B cell (primary cell): ENCODE measurements around the gene FOXO1. TPM values are rescaled to one million over a fixed set of nuclear protein-coding genes. Genes with fewer than 3 reads are reported as not detected.

ENCODE experiments used
- ATAC-seq: fragments of 200-7000 bp; cut with Tn5 transposase; one replicate; pipeline ENCODE4 v1.10.0; 2021; ENCODE audit warnings: low read depth, mild to moderate bottlenecking, moderate number of reproducible peaks, moderate library complexity
- CTCF ChIA-PET: fragments of 350-600 bp; sonication (Branson Sonifier 250); formaldehyde crosslinking; loops from one replicate; lab custom pipeline; 2021; ENCODE audit warnings: antibody characterized with exemption, inconsistent platforms; lab: Charles Lee
- POLR2A ChIA-PET: fragments of 350-600 bp; sonication (Branson Sonifier 250); formaldehyde crosslinking; loops from one replicate; lab custom pipeline; 2021; ENCODE audit warnings: antibody characterized with exemption; lab: Charles Lee
- DNase-seq: peaks from one replicate; pipeline ENCODE4 v3.0.0; 2013
- H2AFZ ChIP-seq: 2 replicates; pipeline ENCODE4 v1.6.1; 2012; ENCODE audit warnings: mild to moderate bottlenecking, low read depth, low read length; ENCODE audit not compliant: insufficient read depth, poor library complexity, severe bottlenecking
- H3K27ac ChIP-seq, 2 donors: 1 replicate in 1 of 2; 2 replicates in 1 of 2; pipeline ENCODE4 v1.5.1; 2012 to 2013; ENCODE audit warnings: low read length in 2 of 2, mild to moderate bottlenecking in 2 of 2, moderate library complexity in 1 of 2
- H3K27me3 ChIP-seq, 4 experiments: fragments of 200-600 bp in 1 of 4; sonication (generic) in 1 of 4; replicated peaks in 1 of 4; 1 replicate in 2 of 4; 2 replicates in 2 of 4; pipeline versions ENCODE4 v1.6.1 to v1.7.0; 2013 to 2016; ENCODE audit warnings: low read length in 3 of 4, mild to moderate bottlenecking in 2 of 4, mixed read lengths in 1 of 4, moderate library complexity in 1 of 4; ENCODE audit not compliant: insufficient read depth in 4 of 4, control insufficient read depth in 3 of 4; ENCODE audit errors: control extremely low read depth in 1 of 4
- H3K36me3 ChIP-seq, 2 experiments: replicated peaks in 1 of 2; 1 replicate in 1 of 2; 2 replicates in 1 of 2; pipeline versions ENCODE4 v1.6.1 to v1.7.1; 2013; ENCODE audit warnings: low read length in 1 of 2; ENCODE audit not compliant: insufficient read depth in 2 of 2, control insufficient read depth in 1 of 2; ENCODE audit errors: control extremely low read depth in 1 of 2, extremely low read depth in 1 of 2
- H3K4me1 ChIP-seq, 2 donors: fragments of 200-600 bp in 1 of 2; sonication (generic) in 1 of 2; 1 replicate in 1 of 2; 2 replicates in 1 of 2; pipeline versions ENCODE4 v1.5.1 to v1.6.1; 2013 to 2017; ENCODE audit warnings: low read length in 2 of 2; ENCODE audit not compliant: control insufficient read depth in 2 of 2, insufficient read depth in 2 of 2
- H3K4me2 ChIP-seq: replicated peaks from 2 replicates; pipeline ENCODE3; 2012; ENCODE audit warnings: mild to moderate bottlenecking, low read depth, low read length; ENCODE audit not compliant: poor library complexity, severe bottlenecking
- H3K4me3 ChIP-seq, 5 experiments: fragments of 200-600 bp in 1 of 5; sonication (generic) in 1 of 5; 1 replicate in 3 of 5; 2 replicates in 2 of 5; pipeline versions ENCODE4 v1.5.1 to v1.7.0; 2011 to 2016; ENCODE audit warnings: low read length in 4 of 5, mild to moderate bottlenecking in 4 of 5, low read depth in 2 of 5, control low read depth in 1 of 5, moderate library complexity in 1 of 5; ENCODE audit not compliant: insufficient read depth in 1 of 5; ENCODE audit errors: control extremely low read depth in 1 of 5, extremely low read depth in 1 of 5
- H3K79me2 ChIP-seq: fragments of 200-600 bp; sonication (generic); one replicate; pipeline ENCODE4 v1.6.0; 2016; ENCODE audit warnings: low read length; ENCODE audit not compliant: control insufficient read depth, insufficient read depth
- H3K9ac ChIP-seq: fragments of 200-600 bp; sonication (generic); 2 replicates; pipeline ENCODE4 v1.6.1; 2017; ENCODE audit warnings: mild to moderate bottlenecking, low read length, moderate library complexity
- H3K9me3 ChIP-seq, 3 donors: one replicate each; pipeline versions ENCODE4 v1.6.1 to v1.7.1; 2013; ENCODE audit warnings: low read length in 2 of 3; ENCODE audit not compliant: control insufficient read depth in 2 of 3, insufficient read depth in 1 of 3; ENCODE audit errors: control extremely low read depth in 1 of 3
- H4K20me1 ChIP-seq: 2 replicates; pipeline ENCODE4 v1.6.0; 2012; ENCODE audit warnings: mild to moderate bottlenecking, low read length; ENCODE audit not compliant: insufficient read depth, control insufficient read depth, poor library complexity, severe bottlenecking
- H3K27ac Mint-ChIP-seq: one replicate; pipeline ENCODE4 v1.8.0; 2021; ENCODE audit warnings: mixed read lengths
- H3K27me3 Mint-ChIP-seq: one replicate; pipeline ENCODE4 v1.8.0; 2021; ENCODE audit warnings: mixed read lengths
- H3K4me1 Mint-ChIP-seq: one replicate; pipeline ENCODE4 v1.8.0; 2021; ENCODE audit warnings: mixed read lengths
- H3K4me3 Mint-ChIP-seq: one replicate; pipeline ENCODE4 v1.8.0; 2021; ENCODE audit warnings: mixed read lengths
- H3K9me3 Mint-ChIP-seq: one replicate; pipeline ENCODE4 v1.8.0; 2022; ENCODE audit warnings: mixed read lengths; ENCODE audit not compliant: insufficient read depth
- CTCF ChIP-seq: fragments of 200-600 bp; IDR thresholded peaks from one replicate; pipeline ENCODE4 v1.8.0; 2022; ENCODE audit warnings: antibody characterized with exemption, mild to moderate bottlenecking
- EZH2 ChIP-seq: IDR thresholded peaks from 2 replicates; pipeline ENCODE4 v1.6.1; 2012; ENCODE audit warnings: borderline replicate concordance, low read depth, mild to moderate bottlenecking, moderate library complexity, low read length; ENCODE audit not compliant: insufficient read depth, poor library complexity, severe bottlenecking
- WGBS: methylation state at CpG from one replicate; pipeline ENCODE4 v1.1.5; 2013; ENCODE audit warnings: missing lambda C conversion rate; ENCODE audit not compliant: insufficient coverage; 5-methylcytosine and 5-hydroxymethylcytosine counted together
- intact Hi-C: fragments of 100-400 bp; cut with micrococcal nuclease; formaldehyde crosslinking; loops from one replicate; pipeline ENCODE4 v1.10.0; 2022
- polyA plus RNA-seq: library from polyadenylated mRNA; depleted of rRNA; stranded (reverse); fragments of >200 nt; gene quantifications from 2 replicates; pipeline ENCODE4 v1.2.3, GENCODE V29; 2012
- total RNA-seq, 2 donors: library from RNA; stranded (reverse); fragments of 120-200 nt in 1 of 2; gene quantifications; 1 replicate in 1 of 2; 2 replicates in 1 of 2; pipeline versions ENCODE4 v1.2.3 to v1.2.4, GENCODE V29; 2013 to 2022

FOXO1 gene
- total and polyA plus RNA-seq, 2 donors (not counting 1 experiment from before 2014, with no cell fraction given): 22.8 to 77.9 TPM

- H3K4me1 ChIP-seq: peaks cover 76 to 80% of the 10 kb centered on the region in 2 donors
- TF ChIP-seq CTCF (no peak), EZH2 (no peak)
- H2AFZ ChIP-seq: no peak overlapping the region
- peaks cover 1 to 2% of the 10 kb centered on the region in 2 experiments for H3K36me3 ChIP-seq
- no peak overlapping the region for H3K9ac ChIP-seq
- Mint-ChIP-seq H3K4me1 (peaks cover 78% of the 10 kb centered on the region), H3K27ac (no peak overlapping the region), H3K27me3 (no peaks in the 10 kb centered on the region), H3K9me3 (no peaks in the 10 kb centered on the region), H3K4me3 (no peak overlapping the region)
- no peak for DNase-seq
- H3K4me3 ChIP-seq: no peak overlapping the region
- WGBS: no CpG with 5 or more reads among the region's 1 CpG
- ATAC-seq: no peak
- H3K9me3 ChIP-seq: no peaks in the 10 kb centered on the region
- no peaks in the 10 kb centered on the region for H3K27me3 ChIP-seq
- CTCF ChIA-PET: no interaction called here
- peaks cover 100% of the 10 kb centered on the region for H3K79me2 ChIP-seq
- peak overlapping the region in 1 of 2 donors; percentile 14 for H3K27ac ChIP-seq
- intact Hi-C loops: no loop called here
- peak overlapping the region; percentile 31 for H3K4me2 ChIP-seq
- peaks cover 82% of the 10 kb centered on the region for H4K20me1 ChIP-seq
- POLR2A ChIA-PET: no interaction called here
These were observed 44.2 kb downstream of the FOXO1 start for GRCh38 chr13:40622246-40622645.

GRCh38 chr13:40619479-40619814, 47.0 kb downstream of the FOXO1 start:
- 100% methylated on average over 1 of the region's 3 CpGs for WGBS
- POLR2A ChIA-PET: no interaction called here
- no peaks in the 10 kb centered on the region for H3K9me3 Mint-ChIP-seq
- no peak for ATAC-seq
- Histone ChIP-seq H4K20me1 (peaks cover 84% of the 10 kb centered on the region), H2AFZ (no peak overlapping the region), H3K9me3 (no peaks in the 10 kb centered on the region), H3K4me3 (no peak overlapping the region), H3K4me1 (peaks cover 80 to 82% of the 10 kb centered on the region in 2 donors), H3K79me2 (peaks cover 100% of the 10 kb centered on the region), H3K9ac (no peak overlapping the region), H3K36me3 (peaks cover 0 to 4% of the 10 kb centered on the region in 2 experiments), H3K27me3 (no peaks in the 10 kb centered on the region), H3K4me2 (no peak overlapping the region), H3K27ac (peak overlapping the region in 1 of 2 donors; percentile 40)
- intact Hi-C loops: no loop called here
- CTCF ChIA-PET: interaction anchor here (0.7 kb wide), 1 partner anchor 34 kb away, joined by 3 read pairs; no protein-coding TSS in a partner anchor
- H3K4me1 Mint-ChIP-seq: peaks cover 82% of the 10 kb centered on the region
- TF ChIP-seq EZH2 (no peak), CTCF (no peak)
- H3K4me3 Mint-ChIP-seq: peak overlapping the region; percentile 15
- no peak for DNase-seq
- H3K27ac Mint-ChIP-seq: peak overlapping the region; percentile 54
- no peaks in the 10 kb centered on the region for H3K27me3 Mint-ChIP-seq
